ENCODE data around the gene ZNF75A. TPM values are rescaled to one million over a fixed set of nuclear protein-coding genes. Genes with fewer than 3 reads are reported as not detected.
A peak's percentile ranks its signal among the peaks of the same experiment; 100 is the strongest.

Gene ZNF75A
- total RNA-seq, 1 donor from 2014 or later: 57.4 TPM

DNA sequence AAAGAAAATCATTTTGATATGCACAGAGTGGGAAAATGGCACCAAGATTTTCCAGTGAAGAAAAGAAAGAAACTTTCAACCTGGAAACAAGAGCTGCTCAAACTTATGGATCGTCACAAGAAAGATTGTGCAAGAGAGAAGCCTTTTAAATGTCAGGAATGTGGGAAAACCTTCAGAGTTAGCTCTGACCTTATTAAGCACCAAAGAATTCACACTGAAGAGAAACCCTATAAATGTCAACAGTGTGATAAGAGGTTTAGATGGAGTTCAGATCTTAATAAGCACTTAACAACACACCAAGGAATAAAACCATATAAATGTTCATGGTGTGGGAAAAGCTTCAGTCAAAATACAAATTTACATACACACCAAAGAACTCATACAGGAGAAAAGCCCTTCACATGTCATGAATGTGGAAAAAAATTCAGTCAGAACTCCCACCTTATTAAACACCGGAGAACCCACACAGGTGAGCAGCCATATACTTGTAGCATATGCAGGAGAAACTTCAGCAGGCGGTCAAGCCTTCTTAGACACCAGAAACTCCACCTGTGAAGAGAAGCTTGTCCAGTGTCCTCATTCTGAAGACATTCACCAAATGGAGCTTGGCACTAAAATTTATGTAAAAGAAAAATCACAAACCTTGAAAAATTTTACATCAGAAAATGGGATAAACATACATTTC lies 12.2 kb downstream of the ZNF75A start:
- TF ChIP-seq, protein P1, sequence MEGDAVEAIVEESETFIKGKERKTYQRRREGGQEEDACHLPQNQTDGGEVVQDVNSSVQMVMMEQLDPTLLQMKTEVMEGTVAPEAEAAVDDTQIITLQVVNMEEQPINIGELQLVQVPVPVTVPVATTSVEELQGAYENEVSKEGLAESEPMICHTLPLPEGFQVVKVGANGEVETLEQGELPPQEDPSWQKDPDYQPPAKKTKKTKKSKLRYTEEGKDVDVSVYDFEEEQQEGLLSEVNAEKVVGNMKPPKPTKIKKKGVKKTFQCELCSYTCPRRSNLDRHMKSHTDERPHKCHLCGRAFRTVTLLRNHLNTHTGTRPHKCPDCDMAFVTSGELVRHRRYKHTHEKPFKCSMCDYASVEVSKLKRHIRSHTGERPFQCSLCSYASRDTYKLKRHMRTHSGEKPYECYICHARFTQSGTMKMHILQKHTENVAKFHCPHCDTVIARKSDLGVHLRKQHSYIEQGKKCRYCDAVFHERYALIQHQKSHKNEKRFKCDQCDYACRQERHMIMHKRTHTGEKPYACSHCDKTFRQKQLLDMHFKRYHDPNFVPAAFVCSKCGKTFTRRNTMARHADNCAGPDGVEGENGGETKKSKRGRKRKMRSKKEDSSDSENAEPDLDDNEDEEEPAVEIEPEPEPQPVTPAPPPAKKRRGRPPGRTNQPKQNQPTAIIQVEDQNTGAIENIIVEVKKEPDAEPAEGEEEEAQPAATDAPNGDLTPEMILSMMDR (IDR thresholded peaks at IDR 0.05; ENCODE audit: unreplicated experiment): no peak
- no peaks in the 10 kb centered on the region for H3K27me3 Mint-ChIP-seq
- H3K36me3 Mint-ChIP-seq (ENCODE audit: insufficient read depth): peaks cover 77% of the 10 kb centered on the region
- no peak for DNase-seq (ENCODE audit: low spot score, unreplicated experiment)
- no peaks in the 10 kb centered on the region for H3K4me1 Mint-ChIP-seq (ENCODE audit: low read depth)
- peak overlapping the region; percentile 67 for H3K27ac Mint-ChIP-seq
- peaks cover 79% of the 10 kb centered on the region for H3K9me3 Mint-ChIP-seq (ENCODE audit: low read depth)
- no peak overlapping the region for H3K4me3 Mint-ChIP-seq (ENCODE audit: low read depth)

DNA sequence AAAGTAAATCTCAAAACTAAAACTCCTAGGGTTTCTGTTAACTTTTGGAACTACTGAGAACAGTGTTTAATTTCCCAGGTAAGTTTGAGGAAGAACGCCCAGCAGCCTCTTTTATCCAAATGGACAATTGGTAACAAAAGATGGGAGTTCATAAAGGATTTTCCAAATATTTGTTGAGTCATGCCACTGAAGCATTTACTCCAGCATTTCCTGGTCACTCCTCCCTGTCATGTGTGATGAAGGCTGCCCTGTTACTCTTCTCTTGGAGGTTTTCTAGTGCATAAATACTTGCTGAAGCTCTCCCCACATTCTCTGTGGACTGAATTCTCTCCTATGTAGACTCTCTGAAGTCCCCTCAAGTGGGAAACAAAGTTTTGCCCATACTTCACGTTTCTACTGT lies 16.5 kb downstream of the ZNF75A start:
- no peak overlapping the region for H3K4me3 Mint-ChIP-seq (ENCODE audit: low read depth)
- no peak overlapping the region for H3K27ac Mint-ChIP-seq
- peaks cover 36% of the 10 kb centered on the region for H3K36me3 Mint-ChIP-seq (ENCODE audit: insufficient read depth)
- no peaks in the 10 kb centered on the region for H3K27me3 Mint-ChIP-seq
- H3K9me3 Mint-ChIP-seq (ENCODE audit: low read depth): peaks cover 57% of the 10 kb centered on the region
- TF ChIP-seq, protein P1 (IDR thresholded peaks at IDR 0.05; ENCODE audit: unreplicated experiment): no peak
- H3K4me1 Mint-ChIP-seq (ENCODE audit: low read depth): no peaks in the 10 kb centered on the region
- DNase-seq (ENCODE audit: low spot score, unreplicated experiment): no peak

DNA sequence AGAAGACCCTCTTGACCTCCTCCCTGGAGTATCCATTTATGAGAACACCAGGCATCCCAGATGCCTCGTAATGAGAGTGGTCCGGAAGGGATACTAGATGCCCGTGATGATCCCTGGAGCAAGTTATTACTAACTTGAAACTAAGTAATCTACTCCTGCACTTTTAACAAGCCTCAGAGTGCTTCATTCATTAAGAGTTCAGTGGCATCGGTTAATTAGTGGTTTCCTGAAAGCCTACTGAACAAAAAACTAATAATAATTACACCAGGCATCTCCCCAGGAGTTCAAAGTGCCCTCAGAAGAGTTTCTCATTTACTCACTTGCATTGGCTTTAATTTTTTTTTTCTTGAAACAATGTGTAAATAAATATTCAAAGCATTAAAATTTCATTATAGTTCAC lies 22.2 kb downstream of the ZNF75A start:
- no peaks in the 10 kb centered on the region for H3K4me1 Mint-ChIP-seq (ENCODE audit: low read depth)
- no peak overlapping the region for H3K27ac Mint-ChIP-seq
- TF ChIP-seq, protein P1 (IDR thresholded peaks at IDR 0.05; ENCODE audit: unreplicated experiment): no peak
- peaks cover 25% of the 10 kb centered on the region for H3K9me3 Mint-ChIP-seq (ENCODE audit: low read depth)
- DNase-seq (ENCODE audit: low spot score, unreplicated experiment): no peak
- H3K4me3 Mint-ChIP-seq (ENCODE audit: low read depth): no peak overlapping the region
- no peaks in the 10 kb centered on the region for H3K27me3 Mint-ChIP-seq
- peaks cover 2% of the 10 kb centered on the region for H3K36me3 Mint-ChIP-seq (ENCODE audit: insufficient read depth)

DNA sequence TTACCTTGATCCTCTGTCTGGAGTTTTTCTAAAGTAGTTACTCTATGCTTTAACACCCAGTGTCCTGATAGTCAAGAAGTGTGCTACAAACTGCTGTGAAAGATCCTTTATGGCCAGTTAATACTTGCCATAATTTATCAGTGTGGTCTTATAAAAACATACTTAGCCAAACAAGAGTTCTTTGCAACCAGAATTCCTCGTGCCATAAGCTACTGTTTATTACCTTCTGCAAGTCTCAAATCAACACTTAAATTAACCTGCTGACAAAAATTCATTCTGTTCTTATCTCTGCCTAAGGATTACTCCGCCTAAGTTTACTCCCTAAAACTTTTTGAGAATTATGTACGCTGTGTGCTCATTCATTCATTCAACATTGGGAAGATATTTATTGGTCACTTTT lies 22.8 kb downstream of the ZNF75A start:
- Mint-ChIP-seq H3K27ac (no peak overlapping the region), H3K4me3 (ENCODE audit: low read depth) (no peak overlapping the region), H3K9me3 (ENCODE audit: low read depth) (peaks cover 23% of the 10 kb centered on the region), H3K4me1 (ENCODE audit: low read depth) (no peaks in the 10 kb centered on the region), H3K27me3 (no peaks in the 10 kb centered on the region), H3K36me3 (ENCODE audit: insufficient read depth) (no peaks in the 10 kb centered on the region)
- TF ChIP-seq, protein P1 (IDR thresholded peaks at IDR 0.05; ENCODE audit: unreplicated experiment): no peak
- no peak for DNase-seq (ENCODE audit: low spot score, unreplicated experiment)

DNA sequence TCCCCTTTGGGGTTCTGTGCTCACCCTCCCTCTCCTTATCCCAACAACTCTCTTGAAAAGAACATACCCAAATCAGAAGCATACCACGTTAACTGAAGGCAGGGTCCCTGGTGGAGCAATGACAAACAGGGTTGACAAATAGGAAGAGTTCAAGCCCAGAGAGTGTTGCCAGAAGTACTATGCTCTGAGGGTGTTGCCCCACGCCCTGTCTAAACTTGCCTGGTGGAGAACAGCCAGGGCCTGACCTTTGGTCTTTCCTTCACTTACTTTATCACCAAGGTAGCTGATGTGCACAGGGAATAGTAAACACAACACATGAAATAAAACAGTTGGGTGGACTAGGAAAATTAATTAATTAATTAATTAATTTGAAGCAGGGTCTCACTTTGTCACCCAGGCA lies 23.3 kb downstream of the ZNF75A start:
- TF ChIP-seq, protein P1 (IDR thresholded peaks at IDR 0.05; ENCODE audit: unreplicated experiment): no peak
- no peak for DNase-seq (ENCODE audit: low spot score, unreplicated experiment)
- Mint-ChIP-seq H3K27me3 (no peaks in the 10 kb centered on the region), H3K4me1 (ENCODE audit: low read depth) (no peaks in the 10 kb centered on the region), H3K27ac (no peak overlapping the region), H3K9me3 (ENCODE audit: low read depth) (peaks cover 22% of the 10 kb centered on the region), H3K4me3 (ENCODE audit: low read depth) (no peak overlapping the region), H3K36me3 (ENCODE audit: insufficient read depth) (no peaks in the 10 kb centered on the region)
